SH-SY5Y (cell line): ENCODE measurements around the gene PLEKHD1.

Source experiments
- GATA2 ChIP-seq: IDR thresholded peaks from 2 replicates; pipeline ENCODE4 v1.6.1; 2011; ENCODE audit warnings: mild to moderate bottlenecking, low read depth, low read length
- GATA3 ChIP-seq: IDR thresholded peaks from 2 replicates; pipeline ENCODE4 v1.6.1; 2011; ENCODE audit warnings: low read depth, mild to moderate bottlenecking, low read length, moderate library complexity

- TF ChIP-seq GATA2 (no peak), GATA3 (no peak)
Measured at GRCh38 chr14:69573831-69574262, 89.3 kb downstream of the PLEKHD1 start.
